DMS153 treated with DMSO at 0.1 percent for 48 hours (cell line): Measurements from ENCODE around the gene LRRK1.

Experiments used
- DNase-seq: peaks from one replicate; lab custom pipeline; 2025; ENCODE audit not compliant: unreplicated experiment; lab: John Stamatoyannopoulos, UW

Gene LRRK1

GRCh38 chr15:100909565-100909964, 9.6 kb upstream of the LRRK1 start:
- no peak for DNase-seq

- no peak for DNase-seq
These were observed 8.9 kb upstream of the LRRK1 start for GRCh38 chr15:100909989-100910955.

GRCh38 chr15:100911086-100911485, 8.1 kb upstream of the LRRK1 start:
- DNase-seq = no peak

- DNase-seq = no peak
These were observed 5.2 kb upstream of the LRRK1 start for GRCh38 chr15:100913961-100914360.

- no peak for DNase-seq
These were observed 4.3 kb upstream of the LRRK1 start for GRCh38 chr15:100914876-100915275.

- no peak for DNase-seq
These were observed 995 bp upstream of the LRRK1 start for GRCh38 chr15:100918034-100918689.

GRCh38 chr15:100919481-100920405, 586 bp downstream of the LRRK1 start:
- no peak for DNase-seq

- DNase-seq = no peak
These were observed 1.5 kb downstream of the LRRK1 start for GRCh38 chr15:100920516-100921135.

GRCh38 chr15:100922192-100923040, 3.3 kb downstream of the LRRK1 start:
- no peak for DNase-seq

GRCh38 chr15:100923076-100923475, 3.9 kb downstream of the LRRK1 start:
- no peak for DNase-seq

GRCh38 chr15:100923902-100924301, 4.7 kb downstream of the LRRK1 start:
- no peak for DNase-seq

GRCh38 chr15:100924436-100924835, 5.3 kb downstream of the LRRK1 start:
- DNase-seq = no peak

GRCh38 chr15:100925480-100925879, 6.3 kb downstream of the LRRK1 start:
- DNase-seq = no peak

- no peak for DNase-seq
These were observed 7.1 kb downstream of the LRRK1 start for GRCh38 chr15:100926258-100926657.

- no peak for DNase-seq
These were observed 8.0 kb downstream of the LRRK1 start for GRCh38 chr15:100926971-100927756.

GRCh38 chr15:100928632-100929280, 9.6 kb downstream of the LRRK1 start:
- DNase-seq = no peak

GRCh38 chr15:100929641-100930042, 10.5 kb downstream of the LRRK1 start:
- no peak for DNase-seq

GRCh38 chr15:100930306-100930848, 11.2 kb downstream of the LRRK1 start:
- DNase-seq = no peak
